CD14-positive monocyte (primary cell): ENCODE measurements around the gene CLDN20. TPM values are rescaled to one million over a fixed set of nuclear protein-coding genes. Genes with fewer than 3 reads are reported as not detected.

Experiments used
- DNase-seq, 3 donors: peaks; one replicate each; pipeline ENCODE4 v3.0.0-alpha.2; 2011 to 2022
- H2AFZ ChIP-seq: 2 replicates; pipeline ENCODE4 v1.6.0; 2012; ENCODE audit warnings: mild to moderate bottlenecking, low read depth, low read length, inconsistent platforms; ENCODE audit not compliant: insufficient read depth, poor library complexity, severe bottlenecking
- H3K27ac ChIP-seq, 2 donors: 1 replicate in 1 of 2; 2 replicates in 1 of 2; pipeline ENCODE4 v1.5.1; 2012 to 2013; ENCODE audit warnings: low read length in 2 of 2, control low read depth in 1 of 2, inconsistent platforms in 1 of 2, low read depth in 1 of 2, mild to moderate bottlenecking in 1 of 2
- H3K27me3 ChIP-seq, 2 donors: one replicate each; pipeline versions ENCODE4 v1.6.0 to v1.6.1; 2011 to 2013; ENCODE audit warnings: low read length in 2 of 2; ENCODE audit not compliant: control insufficient read depth in 2 of 2, insufficient read depth in 2 of 2
- H3K36me3 ChIP-seq, 2 donors: replicated peaks in 1 of 2; 1 replicate in 1 of 2; 2 replicates in 1 of 2; pipeline versions ENCODE4 v1.5.1 to v1.6.1; 2012 to 2013; ENCODE audit warnings: low read length in 2 of 2, control low read depth in 1 of 2, inconsistent platforms in 1 of 2, mild to moderate bottlenecking in 1 of 2; ENCODE audit not compliant: insufficient read depth in 2 of 2, control insufficient read depth in 1 of 2
- H3K4me1 ChIP-seq, 2 donors: 1 replicate in 1 of 2; 2 replicates in 1 of 2; pipeline versions ENCODE4 v1.5.1 to v1.6.1; 2012 to 2013; ENCODE audit warnings: low read length in 2 of 2, control low read depth in 1 of 2, inconsistent platforms in 1 of 2, mild to moderate bottlenecking in 1 of 2, moderate library complexity in 1 of 2; ENCODE audit not compliant: insufficient read depth in 2 of 2, control insufficient read depth in 1 of 2
- H3K4me2 ChIP-seq: replicated peaks from 2 replicates; pipeline ENCODE3; 2012; ENCODE audit warnings: low read length, moderate library complexity, mild to moderate bottlenecking; ENCODE audit not compliant: poor library complexity, severe bottlenecking; ENCODE audit errors: extremely low read depth
- H3K4me3 ChIP-seq, 3 experiments: fragments of 200-600 bp in 1 of 3; sonication (generic) in 1 of 3; replicated peaks in 1 of 3; 1 replicate in 2 of 3; 2 replicates in 1 of 3; pipeline ENCODE4 v1.5.1; 2011 to 2013; ENCODE audit warnings: low read length in 3 of 3, mild to moderate bottlenecking in 3 of 3, control low read depth in 2 of 3, low read depth in 2 of 3, inconsistent platforms in 1 of 3, moderate library complexity in 1 of 3
- H3K79me2 ChIP-seq: 2 replicates; pipeline ENCODE4 v1.6.0; 2012; ENCODE audit warnings: mild to moderate bottlenecking, control low read depth, inconsistent platforms, low read length, moderate library complexity; ENCODE audit not compliant: insufficient read depth
- H3K9ac ChIP-seq: 2 replicates; pipeline ENCODE4 v1.6.0; 2017; ENCODE audit warnings: low read length, mild to moderate bottlenecking; ENCODE audit not compliant: insufficient read depth, poor library complexity, severe bottlenecking
- H3K9me3 ChIP-seq, 2 donors: replicated peaks in 1 of 2; 1 replicate in 1 of 2; 2 replicates in 1 of 2; pipeline versions ENCODE4 v1.5.1 to v1.6.1; 2012 to 2013; ENCODE audit warnings: low read length in 2 of 2, control low read depth in 1 of 2; ENCODE audit not compliant: control insufficient read depth in 1 of 2, insufficient read depth in 1 of 2
- H4K20me1 ChIP-seq: 2 replicates; pipeline ENCODE4 v1.6.0; 2012; ENCODE audit warnings: mild to moderate bottlenecking, low read length, control low read depth, moderate library complexity; ENCODE audit not compliant: insufficient read depth
- H3K27ac Mint-ChIP-seq, 7 donors: one replicate each; pipeline ENCODE4 v1.8.0; 2020; ENCODE audit warnings: mild to moderate bottlenecking in 7 of 7, mixed read lengths in 7 of 7, moderate library complexity in 6 of 7, inconsistent platforms in 2 of 7
- H3K27me3 Mint-ChIP-seq, 3 donors: one replicate each; pipeline ENCODE4 v1.8.0; 2021 to 2022; ENCODE audit warnings: low read depth in 3 of 3, mild to moderate bottlenecking in 3 of 3, mixed read lengths in 3 of 3, moderate library complexity in 3 of 3, inconsistent platforms in 1 of 3
- H3K36me3 Mint-ChIP-seq, 2 donors: one replicate each; pipeline ENCODE4 v1.8.0; 2020; ENCODE audit warnings: mixed read lengths in 2 of 2, inconsistent platforms in 1 of 2, mild to moderate bottlenecking in 1 of 2
- H3K4me1 Mint-ChIP-seq: one replicate; pipeline ENCODE4 v1.8.0; 2020; ENCODE audit warnings: mild to moderate bottlenecking, mixed read lengths
- H3K4me3 Mint-ChIP-seq, 2 donors: one replicate each; pipeline ENCODE4 v1.8.0; 2020; ENCODE audit warnings: mild to moderate bottlenecking in 2 of 2, mixed read lengths in 2 of 2, moderate library complexity in 1 of 2
- H3K9me3 Mint-ChIP-seq, 7 donors: one replicate each; pipeline ENCODE4 v1.8.0; 2020 to 2022; ENCODE audit warnings: mixed read lengths in 7 of 7, mild to moderate bottlenecking in 6 of 7, moderate library complexity in 6 of 7, inconsistent platforms in 2 of 7
- CTCF ChIP-seq: fragments of 200-600 bp; IDR thresholded peaks from one replicate; pipeline ENCODE4 v1.8.0; 2022; ENCODE audit warnings: antibody characterized with exemption, mild to moderate bottlenecking
- WGBS: methylation state at CpG from one replicate; pipeline ENCODE4 v1.1.5; 2013; ENCODE audit warnings: missing lambda C conversion rate; ENCODE audit not compliant: insufficient coverage; 5-methylcytosine and 5-hydroxymethylcytosine counted together
- intact Hi-C, 2 donors: fragments of 100-400 bp; cut with micrococcal nuclease; formaldehyde crosslinking; loops; one replicate each; pipeline versions ENCODE4 v1.15.0 to v1.15.1; 2023
- polyA plus RNA-seq, 3 donors: library from polyadenylated mRNA; depleted of rRNA in 1 of 3; unstranded in 2 of 3; stranded (reverse) in 1 of 3; fragments of 300-500 nt in 2 of 3; fragments of >200 nt in 1 of 3; fragmentation: Illumina TruSeq in 2 of 3; gene quantifications; 1 replicate in 2 of 3; 2 replicates in 1 of 3; pipeline ENCODE4 v1.2.3, GENCODE V29; 2012 to 2021

The CLDN20 gene
- polyA plus RNA-seq, 3 donors: not detected

GRCh38 chr6:155246825-155247224 is 17.0 kb upstream of the CLDN20 start:
- Histone ChIP-seq H2AFZ (no peak overlapping the region), H3K4me3 (no peak overlapping the region), H3K4me2 (no peak overlapping the region), H3K79me2 (no peaks in the 10 kb centered on the region), H3K4me1 (no peaks in the 10 kb centered on the region), H4K20me1 (no peaks in the 10 kb centered on the region), H3K27ac (no peak overlapping the region), H3K27me3 (no peaks in the 10 kb centered on the region), H3K9ac (no peak overlapping the region), H3K9me3 (no peaks in the 10 kb centered on the region), H3K36me3 (peaks cover 0 to 7% of the 10 kb centered on the region in 2 donors)
- H3K4me1 Mint-ChIP-seq: no peaks in the 10 kb centered on the region
- H3K9me3 Mint-ChIP-seq: no peaks in the 10 kb centered on the region
- no peak overlapping the region for H3K4me3 Mint-ChIP-seq
- no peak for DNase-seq
- no peak overlapping the region for H3K27ac Mint-ChIP-seq
- H3K27me3 Mint-ChIP-seq: peaks cover 0 to 2% (median 1%) of the 10 kb centered on the region in 3 donors
- no peak for TF ChIP-seq CTCF
- intact Hi-C loops: loop anchor here (5.0 kb wide), 1 partner anchor 70 kb away; no protein-coding TSS in a partner anchor
- H3K36me3 Mint-ChIP-seq: peaks cover 8 to 15% of the 10 kb centered on the region in 2 donors
- WGBS: no CpG with 5 or more reads among the region's 2 CpGs

- no peaks in the 10 kb centered on the region for H3K4me1 Mint-ChIP-seq
- intact Hi-C loops: loop anchor here (5.0 kb wide), 1 partner anchor 70 kb away; no protein-coding TSS in a partner anchor
- H3K4me2 ChIP-seq: no peak overlapping the region
- no peak overlapping the region for H3K9ac ChIP-seq
- H3K9me3 Mint-ChIP-seq: no peaks in the 10 kb centered on the region
- TF ChIP-seq CTCF: no peak
- no peak for DNase-seq
- H2AFZ ChIP-seq: no peak overlapping the region
- H3K4me3 ChIP-seq: no peak overlapping the region
- H3K27ac ChIP-seq: no peak overlapping the region
- H3K36me3 ChIP-seq: peaks cover 2 to 10% of the 10 kb centered on the region in 2 donors
- no peak overlapping the region for H3K4me3 Mint-ChIP-seq
- no peaks in the 10 kb centered on the region for H3K4me1 ChIP-seq
- H3K27me3 Mint-ChIP-seq: peaks cover 0 to 2% (median 1%) of the 10 kb centered on the region in 3 donors
- no peaks in the 10 kb centered on the region for H3K79me2 ChIP-seq
- no peaks in the 10 kb centered on the region for H3K27me3 ChIP-seq
- H4K20me1 ChIP-seq: no peaks in the 10 kb centered on the region
- 95% methylated on average over 3 of the region's 5 CpGs for WGBS
- peaks cover 10 to 16% of the 10 kb centered on the region in 2 donors for H3K36me3 Mint-ChIP-seq
- H3K27ac Mint-ChIP-seq: no peak overlapping the region
- no peaks in the 10 kb centered on the region for H3K9me3 ChIP-seq
These were observed 16.2 kb upstream of the CLDN20 start for GRCh38 chr6:155247618-155248007.
